Thyroid gland (tissue), 4 donors: ENCODE results near the gene SNAP47.

ENCODE experiments used
- CTCF ChIP-seq, 6 experiments: fragments of 200-600 bp in 3 of 6; fragments of 450-650 bp in 3 of 6; sonication (generic) in 3 of 6; IDR thresholded peaks; one replicate each; pipeline ENCODE4 v1.5.1; 2016 to 2019; ENCODE audit warnings: antibody characterized with exemption in 6 of 6, mild to moderate bottlenecking in 2 of 6, inconsistent platforms in 1 of 6, moderate library complexity in 1 of 6
- POLR2A ChIP-seq, 2 donors: fragments of 450-650 bp; IDR thresholded peaks; one replicate each; pipeline ENCODE4 v1.6.1; 2017; ENCODE audit warnings: antibody characterized with exemption in 2 of 2, mild to moderate bottlenecking in 2 of 2, moderate library complexity in 1 of 2

- TF ChIP-seq POLR2A (IDR thresholded peaks at IDR 0.05), result no peak
- TF ChIP-seq CTCF (IDR thresholded peaks at IDR 0.05), result no peak
Observed at GRCh38 chr1:227756172-227756959, 21.1 kb downstream of the SNAP47 start.
